PFSK-1 (cell line): ENCODE measurements around the gene ZNF768.

ENCODE experiments used
- FOXP2 ChIP-seq: optimal IDR thresholded peaks from 2 replicates; pipeline ENCODE3; 2011; ENCODE audit warnings: borderline replicate concordance, control low read depth, inconsistent platforms; ENCODE audit not compliant: insufficient read depth; ENCODE audit errors: extremely low read length, extremely low read depth
- POLR2AphosphoS5 ChIP-seq: IDR thresholded peaks from 2 replicates; pipeline ENCODE4 v1.6.1; 2012; ENCODE audit warnings: low read depth, mild to moderate bottlenecking, control low read depth, low read length, moderate library complexity
- REST ChIP-seq, 2 experiments: IDR thresholded peaks; 2 replicates each; pipeline versions ENCODE4 v1.6.1 to v1.8.0; 2011 to 2012; ENCODE audit warnings: low read depth in 2 of 2, low read length in 2 of 2, control low read depth in 1 of 2, inconsistent platforms in 1 of 2, mild to moderate bottlenecking in 1 of 2, moderate library complexity in 1 of 2; ENCODE audit not compliant: insufficient read depth in 1 of 2
- SIN3A ChIP-seq: IDR thresholded peaks from 2 replicates; pipeline ENCODE4 v1.6.1; 2012; ENCODE audit warnings: mild to moderate bottlenecking, low read length, moderate library complexity, borderline replicate concordance; ENCODE audit not compliant: insufficient read depth
- TAF1 ChIP-seq: IDR thresholded peaks from 2 replicates; pipeline ENCODE4 v1.6.1; 2012; ENCODE audit warnings: low read length, control low read depth, borderline replicate concordance; ENCODE audit not compliant: insufficient read depth

ZNF768 gene

GRCh38 chr16:30555315-30556124 is 29.2 kb upstream of the ZNF768 start:
- TF ChIP-seq SIN3A (no peak), FOXP2 (no peak), TAF1 (no peak), POLR2AphosphoS5 (no peak), REST (IDR thresholded peaks at IDR 0.05; ENCODE audit: insufficient read depth in 1 of 2, low read depth in 2 of 2, low read length in 2 of 2) (no peak)

- TF ChIP-seq TAF1 (no peak), POLR2AphosphoS5 (no peak), REST (IDR thresholded peaks at IDR 0.05; ENCODE audit: insufficient read depth in 1 of 2, low read depth in 2 of 2, low read length in 2 of 2) (no peak), SIN3A (no peak), FOXP2 (no peak)
These were observed 28.4 kb upstream of the ZNF768 start for GRCh38 chr16:30554557-30555314.

GRCh38 chr16:30553393-30553899 is 27.1 kb upstream of the ZNF768 start:
- TF ChIP-seq SIN3A (no peak), POLR2AphosphoS5 (no peak), TAF1 (no peak), REST (IDR thresholded peaks at IDR 0.05; ENCODE audit: insufficient read depth in 1 of 2, low read depth in 2 of 2, low read length in 2 of 2) (no peak), FOXP2 (no peak)

- TF ChIP-seq FOXP2 (no peak), TAF1 (no peak), REST (IDR thresholded peaks at IDR 0.05; ENCODE audit: insufficient read depth in 1 of 2, low read depth in 2 of 2, low read length in 2 of 2) (no peak), POLR2AphosphoS5 (no peak), SIN3A (no peak)
These were observed 26.6 kb upstream of the ZNF768 start for GRCh38 chr16:30552956-30553355.
